ENCODE measurements around the gene PLPPR1.

Gene PLPPR1

GRCh38 chr9:101366038-101366756, 337.7 kb downstream of the PLPPR1 start:
- TF ChIP-seq CTCF (conservative IDR thresholded peaks at IDR 0.05; ENCODE audit: low read depth, low read length): no peak
- no peak for DNase-seq (ENCODE audit: low read depth)
- H3K4me3 ChIP-seq (ENCODE audit: low read depth, low read length): no peak overlapping the region

- no peak for TF ChIP-seq CTCF (conservative IDR thresholded peaks at IDR 0.05; ENCODE audit: low read depth, low read length)
- H3K4me3 ChIP-seq (ENCODE audit: low read depth, low read length): no peak overlapping the region
- no peak for DNase-seq (ENCODE audit: low read depth)
Observed at GRCh38 chr9:101367323-101367722, 338.8 kb downstream of the PLPPR1 start.

- no peak for TF ChIP-seq CTCF (conservative IDR thresholded peaks at IDR 0.05; ENCODE audit: low read depth, low read length)
- no peak overlapping the region for H3K4me3 ChIP-seq (ENCODE audit: low read depth, low read length)
- DNase-seq (ENCODE audit: low read depth): peak; percentile 49
Observed at GRCh38 chr9:101369286-101369685, 340.8 kb downstream of the PLPPR1 start.

- no peak for DNase-seq (ENCODE audit: low read depth)
- H3K4me3 ChIP-seq (ENCODE audit: low read depth, low read length): no peak overlapping the region
- no peak for TF ChIP-seq CTCF (conservative IDR thresholded peaks at IDR 0.05; ENCODE audit: low read depth, low read length)
Observed at GRCh38 chr9:101369884-101370531, 341.5 kb downstream of the PLPPR1 start.

- H3K4me3 ChIP-seq (ENCODE audit: low read depth, low read length): no peak overlapping the region
- TF ChIP-seq CTCF (conservative IDR thresholded peaks at IDR 0.05; ENCODE audit: low read depth, low read length): no peak
- no peak for DNase-seq (ENCODE audit: low read depth)
Observed at GRCh38 chr9:101371813-101372212, 343.3 kb downstream of the PLPPR1 start.

- no peak for DNase-seq (ENCODE audit: low read depth)
- TF ChIP-seq CTCF (conservative IDR thresholded peaks at IDR 0.05; ENCODE audit: low read depth, low read length): no peak
- H3K4me3 ChIP-seq (ENCODE audit: low read depth, low read length): no peak overlapping the region
Observed at GRCh38 chr9:101372327-101373118, 344.0 kb downstream of the PLPPR1 start.
